ENCODE data around the gene GPLD1.

GPLD1 gene

DNA sequence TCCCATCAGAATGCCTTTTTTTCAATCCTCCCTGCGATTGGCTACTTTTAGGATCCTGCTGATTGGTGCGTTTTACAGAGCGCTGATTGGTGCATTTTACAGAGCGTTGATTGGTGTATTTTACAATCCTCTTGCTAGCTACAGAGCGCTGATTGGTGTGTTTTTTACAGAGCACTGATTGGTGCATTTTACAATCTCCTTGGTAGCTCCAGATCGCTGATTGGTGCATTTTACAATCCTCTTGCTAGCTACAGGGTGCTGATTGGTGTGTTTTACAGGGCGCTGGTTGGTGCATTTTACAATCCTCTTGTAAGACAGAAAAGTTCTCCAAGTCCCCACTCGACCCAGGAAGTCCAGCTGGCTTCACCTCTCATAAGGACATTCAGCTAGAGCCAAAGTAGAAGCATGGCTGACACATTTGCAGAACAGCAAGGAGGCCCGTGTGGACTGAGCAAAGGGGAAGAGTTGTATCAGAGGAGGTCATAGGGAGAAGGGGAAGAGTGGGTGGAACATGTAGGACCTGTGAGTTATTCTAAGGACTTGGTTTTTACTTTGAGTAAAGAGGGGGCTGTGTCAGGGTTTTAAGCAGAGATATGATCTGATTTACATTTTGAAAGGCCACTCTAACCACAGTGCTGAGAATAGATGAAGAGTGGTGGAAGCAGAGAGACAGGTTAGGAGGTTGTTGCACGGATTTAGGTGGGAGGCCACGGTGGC, 8.0 kb upstream of the GPLD1 start:
- no peak for DNase-seq (ENCODE audit: low read depth)

DNA sequence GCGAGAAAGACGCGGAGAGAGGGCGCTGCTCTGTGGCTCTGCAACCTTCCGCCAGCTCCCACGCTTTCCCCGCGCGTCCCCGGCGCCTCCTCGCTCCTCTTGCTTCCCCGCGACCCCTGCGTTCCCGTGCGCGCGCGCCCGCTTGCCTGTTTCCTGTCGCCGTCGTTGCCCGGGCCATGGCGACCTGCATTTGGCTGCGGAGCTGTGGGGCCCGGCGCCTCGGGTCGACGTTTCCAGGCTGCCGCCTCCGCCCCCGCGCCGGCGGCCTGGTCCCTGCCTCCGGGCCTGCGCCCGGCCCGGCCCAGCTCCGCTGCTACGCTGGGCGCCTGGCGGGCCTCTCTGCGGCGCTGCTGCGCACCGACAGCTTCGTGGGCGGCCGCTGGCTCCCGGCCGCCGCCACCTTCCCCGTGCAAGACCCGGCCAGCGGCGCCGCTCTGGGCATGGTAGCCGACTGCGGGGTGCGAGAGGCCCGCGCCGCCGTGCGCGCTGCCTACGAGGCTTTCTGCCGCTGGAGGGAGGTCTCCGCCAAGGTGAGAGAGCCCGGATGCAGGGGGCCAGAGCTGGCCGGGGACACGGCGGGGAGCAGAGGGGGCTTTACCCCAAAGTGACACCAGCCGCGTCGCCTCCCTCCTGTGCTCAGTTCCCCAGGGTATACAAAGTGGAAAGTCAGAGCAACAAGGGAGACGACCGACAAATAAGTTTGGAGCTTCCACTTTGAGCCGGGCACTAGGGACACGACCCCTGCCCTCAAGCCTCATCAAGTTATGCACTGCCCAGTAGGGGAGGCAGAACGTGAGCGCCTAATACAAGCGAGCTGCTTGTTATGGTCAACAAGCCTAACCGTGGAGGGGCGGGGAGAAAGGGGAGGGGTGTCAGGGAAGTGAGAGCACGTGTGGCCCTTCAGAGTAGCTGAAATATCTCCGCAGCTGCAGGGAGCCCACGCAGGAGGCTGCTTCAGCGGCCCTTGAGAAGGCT, 5.7 kb upstream of the GPLD1 start, which contains the start of gene ALDH5A1:
Gene ALDH5A1 (plus strand): TSS at position 149 of the 975 bp plus-strand sequence. CDS start 28 bp downstream, at position 177.
- no peak for DNase-seq (ENCODE audit: low read depth)

DNA sequence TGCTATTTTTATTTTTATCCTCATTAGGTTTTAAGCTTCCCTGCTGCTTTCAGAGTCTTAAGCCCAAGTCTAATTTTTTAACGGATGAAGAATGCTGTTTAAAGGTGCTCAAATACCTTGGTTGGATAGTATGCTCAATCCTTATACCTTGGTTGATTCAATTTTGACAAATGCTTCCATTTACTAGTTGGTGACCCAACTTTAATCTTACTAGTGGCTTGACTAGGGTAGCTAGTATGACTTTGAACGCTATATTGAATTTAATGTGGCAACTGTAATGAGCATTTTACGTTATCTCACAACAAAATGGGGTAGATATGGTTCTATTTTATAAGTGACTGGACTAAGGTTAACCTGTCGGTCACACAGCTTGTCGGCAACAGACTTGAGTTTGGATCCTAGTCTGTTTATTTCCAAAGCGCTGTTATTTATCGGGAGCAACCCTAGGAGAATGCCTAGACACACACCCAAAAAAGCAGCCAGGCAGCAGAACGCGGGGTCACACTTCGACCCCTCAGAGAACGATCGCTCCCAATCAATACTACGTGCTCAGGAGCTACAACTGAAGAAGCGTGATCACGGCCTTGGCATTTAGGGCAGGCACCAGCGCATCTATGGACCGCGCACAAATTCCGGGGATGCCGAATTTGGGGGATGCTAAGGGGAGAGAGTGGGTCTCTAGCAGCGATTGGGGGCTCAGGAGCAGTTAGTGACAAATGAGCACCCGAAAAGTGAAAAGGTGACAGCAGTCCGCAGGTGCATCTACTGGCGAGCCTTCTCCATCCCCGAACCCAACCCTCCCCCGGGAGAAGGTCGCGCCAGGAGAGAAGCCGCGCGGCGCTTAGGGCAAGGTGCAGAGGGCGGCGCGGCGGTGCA, 4.8 kb upstream of the GPLD1 start:
- DNase-seq (ENCODE audit: low read depth), result no peak

DNA sequence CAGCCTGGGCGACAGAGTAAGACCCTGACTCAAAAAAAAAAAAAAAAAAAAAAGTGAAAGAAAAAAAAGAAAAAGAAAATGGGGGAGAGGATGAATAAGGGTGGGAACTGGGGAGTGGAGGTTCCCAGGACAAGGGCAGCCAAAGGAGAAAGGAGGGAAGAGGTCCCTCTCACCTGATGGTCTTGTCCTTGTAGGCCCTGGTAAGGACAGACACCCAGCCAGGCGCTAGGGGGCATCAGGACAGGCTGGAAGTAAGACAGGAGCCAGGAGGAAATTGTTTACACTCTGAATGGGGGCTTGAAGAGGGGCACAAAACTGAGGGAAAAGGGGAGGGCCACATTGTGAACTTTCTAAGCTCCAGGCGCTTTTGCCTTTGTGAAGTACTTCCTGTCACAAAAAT, 3.1 kb upstream of the GPLD1 start:
- no peak for DNase-seq (ENCODE audit: low read depth)

- DNase-seq (ENCODE audit: low read depth), result no peak
Measured at GRCh38 chr6:24490948-24491347, 1.6 kb upstream of the GPLD1 start.

DNA sequence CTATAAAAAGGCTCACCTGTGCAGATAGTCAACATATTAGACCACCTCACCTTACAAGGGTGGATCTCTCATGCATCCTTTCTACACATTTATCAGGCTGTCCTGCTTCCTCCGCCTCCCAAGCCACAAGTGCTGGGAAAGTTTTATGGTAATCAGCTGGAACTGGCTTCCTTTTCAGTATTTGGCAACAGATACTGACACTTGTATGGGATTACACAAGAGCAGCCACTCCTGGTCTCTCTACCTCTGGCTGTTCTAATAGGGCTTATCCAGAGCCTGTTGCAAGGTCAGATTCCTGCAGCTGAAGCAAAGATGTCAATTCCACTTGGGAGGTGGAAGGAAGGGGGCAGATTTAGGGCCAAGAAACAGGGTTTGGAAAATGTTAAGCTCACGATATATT, 503 bp upstream of the GPLD1 start:
- DNase-seq (ENCODE audit: low read depth), result no peak

- DNase-seq (ENCODE audit: low read depth), result no peak
Measured at GRCh38 chr6:24486065-24486464, 3.3 kb downstream of the GPLD1 start.

GRCh38 chr6:24484657-24485323, 4.6 kb downstream of the GPLD1 start:
- no peak for DNase-seq (ENCODE audit: low read depth)

DNA sequence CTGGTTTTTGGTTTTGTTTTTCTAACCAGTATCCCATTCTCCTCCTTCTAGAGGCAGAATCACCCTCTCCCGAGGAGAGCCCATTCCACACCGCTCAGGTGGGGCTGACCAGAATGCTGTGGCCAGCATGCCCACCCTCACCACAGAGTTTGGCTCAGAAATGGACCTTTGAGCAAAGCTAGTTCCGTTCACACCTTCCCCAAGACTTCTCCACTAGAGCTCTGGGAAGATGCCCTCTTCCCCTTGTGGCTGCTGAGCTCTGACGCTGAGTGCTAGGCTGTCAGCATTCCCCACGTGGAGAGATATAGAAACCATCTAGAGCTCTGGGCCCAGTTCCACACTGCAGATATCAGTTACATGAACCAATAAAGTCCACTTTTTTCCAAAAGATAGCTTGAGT, 7.9 kb downstream of the GPLD1 start:
- no peak for DNase-seq (ENCODE audit: low read depth)

GRCh38 chr6:24480705-24481104, 8.7 kb downstream of the GPLD1 start:
- no peak for DNase-seq (ENCODE audit: low read depth)

GRCh38 chr6:24478903-24479302, 10.5 kb downstream of the GPLD1 start:
- DNase-seq (ENCODE audit: low read depth), result no peak

DNA sequence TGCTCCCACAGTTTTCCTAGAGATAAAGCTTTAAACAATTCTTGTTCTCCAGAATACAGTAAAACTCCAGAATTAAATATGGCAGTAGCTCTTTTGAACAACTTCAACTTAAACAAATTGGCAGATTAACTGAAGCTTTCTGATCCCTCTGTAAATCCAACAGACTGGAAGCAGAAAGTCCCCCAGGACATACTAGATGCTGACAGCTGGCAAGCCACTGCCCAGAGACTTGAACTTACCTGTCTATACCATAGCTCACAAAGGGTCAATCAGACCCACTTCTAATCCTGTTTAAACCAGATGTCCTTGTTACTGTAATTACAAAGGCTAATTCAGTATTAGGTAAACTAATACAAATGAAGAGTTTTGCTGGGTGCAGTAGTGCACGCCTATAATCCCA, 12.3 kb downstream of the GPLD1 start:
- no peak for DNase-seq (ENCODE audit: low read depth)

- DNase-seq (ENCODE audit: low read depth), result no peak
Measured at GRCh38 chr6:24476631-24477030, 12.7 kb downstream of the GPLD1 start.

DNA sequence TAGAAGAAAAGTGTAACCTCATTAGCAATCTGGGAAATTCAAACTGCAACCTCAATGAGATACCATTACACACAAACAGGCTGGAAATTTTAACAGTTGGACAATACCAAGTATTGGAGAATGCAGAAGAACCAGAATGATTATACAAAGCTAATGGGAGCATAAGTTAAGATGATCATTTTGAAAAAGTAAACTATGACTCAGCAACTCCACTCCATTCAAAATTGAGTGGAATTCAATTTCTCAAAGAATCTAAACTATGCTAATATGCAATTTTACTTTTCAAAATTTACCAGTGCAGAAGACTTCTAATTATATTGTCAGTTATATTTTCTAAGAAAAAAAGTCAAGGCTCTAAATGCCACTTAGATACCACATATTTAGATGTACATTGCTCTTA, 17.2 kb downstream of the GPLD1 start:
- no peak for DNase-seq (ENCODE audit: low read depth)

GRCh38 chr6:24469811-24470210, 19.6 kb downstream of the GPLD1 start:
- DNase-seq (ENCODE audit: low read depth), result no peak

DNA sequence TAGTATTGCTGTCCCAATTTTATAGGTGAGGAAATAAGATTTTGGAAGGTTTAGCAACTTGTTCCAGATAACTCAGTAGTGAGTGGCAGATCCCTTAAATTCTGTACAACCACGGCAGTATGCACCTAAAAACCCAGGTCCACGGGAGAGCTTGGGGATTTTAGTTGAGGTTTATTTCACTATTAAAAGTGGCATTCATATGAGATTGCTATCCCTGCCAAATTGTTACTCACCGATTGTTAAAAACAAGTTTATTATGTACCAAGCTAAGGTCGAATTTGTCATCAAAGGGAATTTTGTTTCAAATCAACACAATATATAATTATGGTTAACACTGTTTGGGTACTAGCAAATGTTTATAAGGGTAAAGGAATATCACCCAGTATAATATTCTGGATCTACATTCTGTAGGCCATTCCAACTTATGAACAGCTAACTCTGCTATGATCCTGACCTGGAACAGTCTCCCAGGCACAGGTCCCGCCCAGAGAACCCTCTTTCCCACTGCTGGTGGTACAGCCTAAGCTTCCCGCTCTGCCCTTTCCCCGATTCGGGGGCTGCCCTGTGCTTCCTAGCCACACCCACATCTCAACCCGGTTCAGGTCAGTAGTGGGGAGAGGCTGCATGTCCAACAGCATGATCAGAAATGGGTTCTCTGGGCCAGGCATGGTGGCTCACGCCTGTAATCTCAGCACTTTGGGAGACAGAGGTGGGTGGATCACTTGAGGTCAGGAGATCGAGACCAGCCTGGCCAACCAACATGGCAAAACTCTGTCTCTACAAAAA, 24.9 kb downstream of the GPLD1 start:
- DNase-seq (ENCODE audit: low read depth), result no peak

DNA sequence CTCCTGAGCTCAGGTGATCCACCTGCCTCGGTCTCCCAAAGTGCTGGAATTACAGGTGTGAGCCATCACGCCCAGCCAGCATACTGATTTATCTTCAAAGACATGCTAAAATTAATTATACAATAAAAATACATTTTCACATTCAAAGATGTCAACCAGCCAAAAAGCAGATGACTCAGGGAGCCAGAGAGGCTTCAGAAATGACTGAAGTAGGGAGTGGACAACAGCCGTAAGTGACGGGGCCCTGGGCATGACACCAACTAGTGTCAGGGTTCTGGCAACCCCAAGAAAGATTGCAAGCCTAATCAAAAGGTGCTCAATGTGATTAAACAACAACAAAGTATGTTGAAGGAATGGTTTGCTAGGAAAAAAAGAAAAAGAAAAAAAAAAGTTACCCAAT, 28.4 kb downstream of the GPLD1 start:
- no peak for DNase-seq (ENCODE audit: low read depth)

- no peak for DNase-seq (ENCODE audit: low read depth)
Measured at GRCh38 chr6:24458941-24459340, 30.4 kb downstream of the GPLD1 start.

DNA sequence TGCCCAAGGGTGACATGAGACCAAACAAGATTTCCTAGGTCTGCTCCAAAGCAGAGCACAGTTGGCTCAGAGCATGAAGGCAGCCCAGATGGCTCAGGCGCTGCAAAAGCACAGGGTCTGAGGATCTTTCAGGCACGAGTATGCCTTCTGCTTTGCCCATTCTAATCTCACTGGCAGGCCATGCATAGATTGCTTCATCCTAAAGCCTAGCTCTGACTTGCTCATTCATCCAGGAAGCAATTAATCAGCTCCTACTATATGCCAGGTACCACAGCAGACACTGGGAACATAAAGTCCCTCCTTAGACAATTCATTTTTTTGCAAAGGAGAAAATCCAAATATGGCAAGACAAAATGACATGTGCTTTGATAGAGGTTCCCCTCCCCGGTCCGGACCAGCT, 31.2 kb downstream of the GPLD1 start:
- DNase-seq (ENCODE audit: low read depth), result no peak

GRCh38 chr6:24455061-24455460, 34.3 kb downstream of the GPLD1 start:
- DNase-seq (ENCODE audit: low read depth), result no peak

- DNase-seq (ENCODE audit: low read depth), result no peak
Measured at GRCh38 chr6:24454452-24454851, 34.9 kb downstream of the GPLD1 start.
